ENCODE results near the gene PKP2.

DNA sequence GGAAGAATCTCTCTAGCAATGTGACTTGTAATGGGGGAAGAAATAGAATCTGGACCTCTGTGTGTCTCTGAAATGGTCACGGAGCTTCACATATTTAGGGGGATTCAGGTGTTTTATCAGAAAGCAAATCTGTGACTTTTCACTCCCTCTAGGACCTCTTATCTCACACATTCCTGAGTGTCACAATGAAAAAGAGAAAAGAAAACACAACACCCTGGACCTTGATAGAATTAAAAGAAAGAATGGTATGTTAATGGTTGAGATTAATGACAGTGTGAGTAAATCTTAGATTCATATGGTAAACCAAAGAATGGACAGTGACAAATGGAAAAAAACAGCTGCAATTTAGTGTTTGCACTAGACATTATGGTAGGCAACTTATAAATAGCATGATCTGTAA, 68.5 kb downstream of the PKP2 start:
- TF ChIP-seq, protein P1, sequence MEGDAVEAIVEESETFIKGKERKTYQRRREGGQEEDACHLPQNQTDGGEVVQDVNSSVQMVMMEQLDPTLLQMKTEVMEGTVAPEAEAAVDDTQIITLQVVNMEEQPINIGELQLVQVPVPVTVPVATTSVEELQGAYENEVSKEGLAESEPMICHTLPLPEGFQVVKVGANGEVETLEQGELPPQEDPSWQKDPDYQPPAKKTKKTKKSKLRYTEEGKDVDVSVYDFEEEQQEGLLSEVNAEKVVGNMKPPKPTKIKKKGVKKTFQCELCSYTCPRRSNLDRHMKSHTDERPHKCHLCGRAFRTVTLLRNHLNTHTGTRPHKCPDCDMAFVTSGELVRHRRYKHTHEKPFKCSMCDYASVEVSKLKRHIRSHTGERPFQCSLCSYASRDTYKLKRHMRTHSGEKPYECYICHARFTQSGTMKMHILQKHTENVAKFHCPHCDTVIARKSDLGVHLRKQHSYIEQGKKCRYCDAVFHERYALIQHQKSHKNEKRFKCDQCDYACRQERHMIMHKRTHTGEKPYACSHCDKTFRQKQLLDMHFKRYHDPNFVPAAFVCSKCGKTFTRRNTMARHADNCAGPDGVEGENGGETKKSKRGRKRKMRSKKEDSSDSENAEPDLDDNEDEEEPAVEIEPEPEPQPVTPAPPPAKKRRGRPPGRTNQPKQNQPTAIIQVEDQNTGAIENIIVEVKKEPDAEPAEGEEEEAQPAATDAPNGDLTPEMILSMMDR (conservative IDR thresholded peaks at IDR 0.05; ENCODE audit: low read depth, low read length) = no peak
- no peak for TF ChIP-seq EZH2 (IDR thresholded peaks at IDR 0.05; ENCODE audit: borderline replicate concordance, low read depth, low read length, poor library complexity, severe bottlenecking)
